GM18520 (cell line): ENCODE results near the gene CRMP1.

Source experiments
- ATAC-seq: cut with Tn5 transposase; IDR thresholded peaks from one replicate; pipeline ENCODE4 v1.9.1; 2021; ENCODE audit not compliant: unreplicated experiment

The CRMP1 gene

DNA sequence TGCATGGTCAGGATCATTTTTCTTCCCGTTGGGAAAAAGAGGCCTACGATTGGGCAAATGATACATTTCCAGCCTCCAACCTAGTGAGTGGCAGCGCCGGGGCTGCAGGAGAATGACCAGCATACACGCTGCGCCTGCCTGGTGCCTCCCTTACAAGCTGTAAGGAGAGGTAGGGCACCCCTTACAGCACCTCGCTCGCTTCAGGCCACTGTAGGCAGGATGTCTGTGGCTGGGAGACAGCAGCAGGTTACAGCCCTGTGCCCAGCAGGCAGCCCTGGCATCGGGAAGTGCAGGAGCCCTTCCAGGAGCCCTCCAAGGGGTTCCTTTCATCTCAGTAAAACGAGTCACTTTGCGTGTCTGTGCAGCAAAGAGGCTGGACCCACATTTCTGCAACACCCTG is 93.5 kb downstream of the CRMP1 start:
- no peak for ATAC-seq

DNA sequence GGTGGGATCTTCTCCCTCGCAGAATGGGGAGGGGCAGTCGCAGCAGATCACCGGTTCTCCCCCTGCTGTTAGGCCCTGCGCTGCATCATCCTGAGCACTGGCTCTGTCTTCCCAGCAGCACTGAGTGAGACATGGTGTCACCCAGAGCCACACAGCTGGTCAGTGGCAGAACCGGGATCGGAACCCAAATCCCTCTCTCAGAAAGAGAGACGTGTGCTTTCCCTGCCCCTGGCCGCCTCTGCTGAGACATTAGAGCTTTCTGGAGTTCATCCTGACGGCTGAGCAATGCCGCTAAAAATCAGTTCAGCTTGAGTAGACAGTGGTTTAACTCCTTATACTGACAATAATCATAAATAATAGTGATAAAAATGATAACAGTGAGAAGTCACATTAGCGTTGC is 93.9 kb downstream of the CRMP1 start:
- no peak for ATAC-seq

DNA sequence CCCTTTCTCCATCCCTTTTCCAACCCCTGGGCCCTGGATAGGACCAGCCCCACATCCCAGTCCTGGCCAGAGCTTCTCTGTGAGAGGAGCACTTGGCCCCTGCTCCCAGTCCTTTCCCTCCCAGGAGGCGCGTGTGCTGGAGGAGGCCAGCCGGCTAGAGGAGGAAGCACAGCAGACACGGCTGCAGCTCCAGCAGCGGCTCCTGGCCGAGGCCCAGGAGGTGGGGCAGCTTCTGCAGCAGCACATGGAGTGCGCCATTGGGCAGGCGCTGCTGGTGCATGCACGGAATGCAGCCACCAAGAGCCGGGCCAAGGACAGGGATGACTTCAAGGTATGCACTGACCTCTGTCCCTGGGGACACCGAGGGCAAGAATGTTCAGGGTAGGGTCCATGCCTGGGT is 94.4 kb downstream of the CRMP1 start:
- no peak for ATAC-seq

DNA sequence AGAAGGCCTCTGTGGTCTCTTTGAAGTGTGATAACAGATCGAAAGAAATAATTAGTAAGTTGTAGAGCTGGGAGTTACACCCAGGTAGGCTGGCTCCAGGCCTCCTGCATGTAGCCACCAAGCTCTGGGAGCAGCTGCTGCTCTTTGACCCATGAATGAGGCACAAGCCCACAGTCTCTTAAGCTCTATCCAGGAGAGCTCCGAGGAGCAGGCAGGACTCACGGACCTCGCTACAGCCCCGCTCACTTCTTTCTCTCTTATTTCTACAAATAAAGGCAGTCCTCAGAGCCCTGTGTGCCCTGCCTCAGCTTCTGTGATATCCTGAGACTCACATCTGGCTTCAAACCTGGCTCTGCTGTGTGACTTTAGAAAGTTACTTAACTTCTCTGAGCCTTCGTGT is 95.0 kb downstream of the CRMP1 start:
- no peak for ATAC-seq

DNA sequence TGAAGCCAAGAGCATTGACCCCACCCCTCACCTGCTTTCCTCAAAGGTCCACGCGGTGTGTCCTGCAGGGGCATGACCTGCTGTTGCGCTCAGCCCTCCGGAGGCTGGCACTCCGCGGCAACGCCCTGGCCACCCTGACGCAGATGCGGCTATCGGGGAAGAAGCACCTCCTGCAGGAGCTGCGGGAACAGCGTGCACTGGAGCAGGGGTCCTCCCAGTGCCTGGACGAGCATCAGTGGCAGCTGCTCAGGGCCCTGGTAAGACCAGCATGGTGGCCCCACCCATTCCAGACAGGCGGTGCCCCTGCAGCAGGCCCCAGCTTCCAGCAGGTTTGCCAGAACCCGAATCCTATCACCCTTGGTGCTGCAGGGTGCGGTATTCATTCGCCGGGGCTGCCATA is 95.9 kb downstream of the CRMP1 start:
- ATAC-seq = no peak

DNA sequence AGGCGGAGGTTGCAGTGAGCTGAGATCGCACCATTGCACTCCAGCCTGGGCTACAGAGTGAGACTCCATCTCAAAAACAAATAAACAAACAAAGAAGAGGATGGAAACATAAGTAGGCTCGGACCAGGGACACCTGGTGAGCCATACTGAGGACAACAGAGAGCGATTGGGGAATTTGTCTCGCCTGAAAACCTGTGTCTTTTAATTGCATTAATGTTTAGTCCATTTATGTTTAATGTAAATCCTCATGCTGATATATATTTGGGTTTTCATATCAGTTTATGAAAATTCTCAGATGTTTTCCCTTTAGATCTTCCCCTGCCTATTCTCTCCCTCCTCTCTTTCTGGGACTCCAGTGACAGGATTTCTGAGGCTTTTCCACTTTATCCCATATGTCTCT is 97.3 kb downstream of the CRMP1 start:
- no peak for ATAC-seq

DNA sequence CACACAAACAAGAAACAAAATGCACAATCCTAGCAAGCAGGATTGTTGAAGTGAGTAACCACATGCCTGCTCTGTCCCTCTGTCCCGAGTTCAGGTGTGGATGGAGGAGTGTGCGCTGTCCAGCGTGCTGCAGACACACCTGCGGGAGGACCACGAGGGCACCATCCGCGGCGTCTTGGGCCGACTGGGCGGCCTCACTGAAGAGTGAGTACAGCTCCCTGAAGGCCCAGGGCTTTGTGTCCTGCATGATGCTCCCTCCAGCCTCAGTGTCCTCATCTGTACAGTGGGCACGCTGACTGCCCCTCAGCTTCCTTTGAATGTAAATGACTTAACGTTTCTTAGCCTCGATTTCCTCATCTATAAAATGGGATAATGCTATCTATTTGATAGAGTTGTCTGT is 99.4 kb downstream of the CRMP1 start:
- ATAC-seq = no peak

DNA sequence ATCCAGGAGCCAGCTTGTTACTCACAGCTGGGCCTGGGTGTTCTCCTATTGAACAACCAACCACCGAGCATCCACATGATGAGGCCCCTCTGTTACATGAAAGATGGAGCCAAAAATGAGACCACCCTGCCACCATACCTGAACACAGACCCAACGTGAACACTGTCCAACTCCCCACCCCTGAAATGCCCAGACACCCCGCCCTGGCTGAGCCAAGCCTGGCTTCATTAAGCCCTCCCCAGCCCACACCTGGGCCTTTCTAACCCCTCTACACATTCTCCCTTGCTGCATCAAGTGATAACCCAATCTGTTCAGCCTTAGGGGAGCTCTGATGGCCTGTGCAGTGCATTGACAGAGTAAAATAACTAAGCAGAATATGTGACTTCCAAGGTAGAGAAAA is 101.2 kb downstream of the CRMP1 start:
- ATAC-seq = no peak

DNA sequence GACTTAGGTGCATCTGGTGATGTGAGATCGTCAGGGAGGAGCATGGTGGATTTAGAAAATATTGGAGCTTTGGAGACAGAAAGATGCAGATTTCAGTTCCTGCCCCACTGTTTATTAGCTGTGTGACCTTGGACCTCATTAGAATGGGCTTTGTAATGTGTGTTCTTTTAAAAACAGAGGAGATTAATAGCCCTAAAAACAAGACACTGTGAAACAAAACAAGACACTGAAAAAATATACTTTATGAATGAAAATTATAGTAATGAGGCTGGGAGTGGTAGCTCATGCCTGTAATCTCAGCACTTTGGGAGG is 102.4 kb downstream of the CRMP1 start:
- ATAC-seq = no peak

DNA sequence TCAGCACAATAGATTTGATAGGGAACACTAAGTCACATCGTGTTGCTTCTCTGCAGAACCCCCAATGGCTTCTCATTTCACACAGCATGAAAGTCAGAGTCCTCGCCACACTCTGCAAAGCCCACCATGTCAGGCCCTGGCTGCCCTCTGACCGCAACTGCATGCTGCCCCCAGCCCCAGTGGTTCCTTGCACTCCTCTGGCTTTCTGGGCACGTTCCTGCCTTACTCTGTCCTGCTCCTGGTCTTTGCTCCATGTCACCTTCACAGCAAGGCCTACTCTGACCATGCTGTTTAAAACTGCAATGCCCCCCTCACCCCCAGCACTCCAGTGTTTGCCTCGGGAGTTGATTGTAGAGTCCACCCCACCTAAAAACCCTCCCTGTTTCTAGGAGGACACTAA is 103.7 kb downstream of the CRMP1 start:
- no peak for ATAC-seq

DNA sequence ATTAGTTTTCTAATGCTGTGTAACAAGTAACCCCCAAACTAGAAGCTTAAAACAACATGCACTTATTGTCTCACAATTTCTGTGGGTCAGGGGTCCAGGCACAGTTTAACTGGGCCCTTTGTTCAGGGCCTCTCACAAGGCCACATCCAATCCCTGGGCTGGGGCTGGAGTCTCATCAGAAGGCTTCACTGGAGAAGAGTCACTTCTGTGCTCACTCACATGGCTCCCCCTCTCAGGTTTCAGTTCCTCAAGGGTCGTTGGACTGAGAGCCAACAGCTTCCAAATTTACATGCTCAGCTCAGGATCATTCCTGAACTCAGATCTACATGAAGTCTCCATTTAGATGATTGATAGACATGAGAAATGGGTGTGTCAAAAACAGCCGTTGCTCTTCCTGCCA is 104.7 kb downstream of the CRMP1 start:
- ATAC-seq = no peak

DNA sequence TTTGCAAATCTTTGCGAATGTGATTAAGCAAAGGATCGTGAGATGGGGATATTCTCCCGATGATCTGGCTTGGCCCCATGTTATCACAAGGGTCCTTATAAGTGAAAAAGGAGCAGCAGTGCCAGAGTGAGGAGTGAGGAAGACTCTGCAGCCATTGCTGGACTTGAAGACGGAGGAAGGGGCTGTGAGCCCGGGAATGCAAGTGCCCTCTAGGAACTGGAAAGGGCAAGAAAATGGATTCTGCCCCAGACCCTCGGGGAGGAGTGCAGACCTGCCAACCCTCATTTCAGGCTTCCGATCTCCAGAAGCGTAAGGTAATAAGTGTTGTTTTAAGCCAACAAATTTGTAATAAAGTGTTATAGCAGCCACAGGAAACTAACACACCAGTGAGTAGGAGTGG is 105.6 kb downstream of the CRMP1 start:
- ATAC-seq = no peak

DNA sequence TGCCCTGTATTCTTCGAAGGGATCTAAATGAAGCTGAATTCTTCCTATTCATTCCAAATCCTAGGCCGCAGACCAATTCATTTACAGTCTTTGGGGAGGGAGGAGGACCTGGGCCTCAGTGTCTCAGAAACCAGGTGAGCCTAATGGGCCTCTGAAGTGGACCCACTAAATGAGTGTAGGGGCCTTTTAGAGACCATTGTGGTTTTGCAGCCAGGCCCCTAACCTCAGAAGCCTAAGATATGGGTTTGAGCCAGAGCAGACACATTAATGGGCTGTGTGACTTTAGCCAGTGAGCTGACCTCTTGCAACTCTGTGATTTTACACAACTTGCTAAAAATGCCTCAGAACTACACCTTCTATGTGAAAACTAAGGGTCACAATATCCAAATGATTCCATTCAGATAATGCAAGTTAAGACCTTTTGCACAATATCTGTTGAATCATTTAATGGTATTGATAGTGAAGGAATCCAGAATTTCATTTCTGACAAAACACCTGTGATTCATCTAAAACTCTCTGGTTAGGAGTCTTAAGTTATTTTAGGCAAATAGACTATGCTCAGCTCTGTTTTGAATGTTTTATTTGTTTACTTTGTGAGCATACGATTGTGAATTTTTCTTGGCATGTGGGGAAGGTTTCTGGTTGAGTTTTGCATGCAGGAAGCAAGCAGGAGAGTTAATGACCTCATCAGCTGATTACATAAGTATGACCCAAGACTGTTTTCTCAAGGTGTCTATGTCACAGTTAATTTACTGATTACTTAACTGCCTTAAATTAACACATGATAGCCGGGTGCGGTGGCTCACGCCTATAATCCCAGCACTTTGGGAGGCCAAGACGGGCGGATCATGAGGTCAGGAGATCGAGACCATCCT is 106.8 kb downstream of the CRMP1 start:
- ATAC-seq = no peak

DNA sequence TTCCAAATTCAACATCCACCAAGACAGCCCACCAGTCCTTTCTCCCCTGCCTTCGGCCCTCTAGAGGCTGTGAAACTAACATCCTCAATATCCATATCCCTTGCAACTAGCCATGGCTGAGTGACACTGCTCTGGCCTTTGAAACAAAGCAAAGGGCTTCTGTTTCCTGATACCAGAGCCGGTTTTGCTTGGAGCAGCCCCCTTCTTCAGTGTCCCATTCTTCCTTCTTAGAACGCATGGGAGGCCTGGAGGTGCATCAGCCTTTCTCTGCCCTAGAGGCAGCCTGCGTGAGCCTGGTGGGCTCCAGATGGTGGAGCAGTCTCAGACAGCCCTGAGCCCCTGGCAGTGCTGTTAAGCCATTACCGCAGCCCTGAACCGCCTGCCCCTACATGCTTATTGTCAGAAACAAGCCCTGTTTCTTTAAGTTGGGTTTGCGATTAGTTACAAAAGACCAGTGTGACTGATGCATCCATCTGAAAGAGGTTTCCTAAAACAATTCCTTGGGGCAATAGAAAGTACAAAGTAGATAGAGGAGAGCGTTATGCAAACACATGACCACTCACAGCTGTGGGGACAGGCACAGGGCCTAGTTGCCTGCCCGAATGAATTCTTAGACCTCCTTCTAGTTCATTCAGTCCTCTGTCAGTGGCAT is 107.8 kb downstream of the CRMP1 start:
- ATAC-seq = no peak

DNA sequence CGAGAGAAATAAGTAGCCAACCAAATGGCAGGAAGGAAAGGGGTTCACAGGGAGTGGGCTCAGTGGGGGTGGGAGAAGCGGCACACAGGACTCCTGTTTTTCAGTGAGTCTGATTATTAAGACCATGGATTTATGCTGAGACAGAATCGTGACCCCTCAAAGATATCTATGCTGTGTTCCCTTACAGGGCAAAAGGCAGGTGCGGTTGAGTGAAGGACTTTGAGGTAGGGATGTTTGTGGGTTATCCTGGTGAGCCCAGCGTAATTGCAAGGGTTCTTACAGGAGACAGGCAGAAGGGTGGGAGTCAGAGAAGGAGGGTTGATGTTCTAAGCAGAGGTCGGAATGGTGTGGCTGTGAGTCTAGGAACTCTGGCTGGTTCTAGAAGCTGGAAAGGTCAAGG is 108.9 kb downstream of the CRMP1 start:
- ATAC-seq = no peak

DNA sequence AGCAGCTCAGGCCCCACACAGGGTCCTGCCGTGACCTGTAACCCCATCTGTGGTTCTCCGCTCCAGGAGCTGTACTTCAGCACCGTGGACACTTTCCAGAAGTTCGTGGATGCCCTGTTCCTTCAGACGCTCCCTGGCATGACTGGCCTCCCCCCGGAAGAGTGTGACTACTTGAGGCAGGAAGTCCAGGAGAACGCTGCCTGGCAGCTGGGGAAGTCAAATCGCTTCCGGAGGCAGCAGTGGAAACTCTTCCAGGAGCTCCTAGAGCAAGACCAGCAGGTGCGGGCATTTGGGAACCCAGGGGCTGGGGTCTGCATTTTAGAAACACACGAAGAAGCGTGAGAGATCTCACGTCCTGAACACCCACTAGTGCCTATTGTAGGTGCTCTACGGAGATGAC is 109.4 kb downstream of the CRMP1 start:
- no peak for ATAC-seq

DNA sequence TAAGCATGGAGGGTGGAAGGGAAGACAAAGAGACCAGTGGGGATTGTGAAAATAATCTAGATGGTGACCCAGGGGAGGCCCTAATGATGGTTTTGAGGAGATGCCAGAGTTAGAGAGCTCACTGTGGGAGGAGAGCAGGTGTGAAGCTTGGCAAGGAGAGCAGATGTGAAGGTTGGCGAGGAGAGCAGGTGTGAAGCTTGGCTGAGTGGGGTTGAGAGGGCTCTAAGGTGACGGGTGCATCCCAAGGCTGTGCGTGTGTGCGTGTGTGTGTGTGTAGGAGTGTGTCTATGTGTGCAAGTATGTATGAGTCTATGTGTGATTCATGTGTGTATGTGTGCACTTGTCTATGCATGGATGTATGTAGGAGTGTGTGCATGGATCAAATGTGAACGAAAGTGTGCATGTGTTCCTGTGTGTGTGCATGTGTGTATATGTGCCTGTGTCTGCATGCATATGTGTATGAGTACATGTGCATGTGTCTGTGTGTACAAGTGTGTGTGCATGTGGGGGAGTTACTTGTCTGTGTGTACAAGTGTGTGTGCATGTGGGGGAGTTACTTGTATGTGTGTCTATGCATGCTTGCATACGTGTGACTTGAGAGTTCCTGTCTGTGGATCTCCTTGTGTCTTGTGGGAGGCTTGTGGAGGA is 109.9 kb downstream of the CRMP1 start:
- ATAC-seq = no peak

DNA sequence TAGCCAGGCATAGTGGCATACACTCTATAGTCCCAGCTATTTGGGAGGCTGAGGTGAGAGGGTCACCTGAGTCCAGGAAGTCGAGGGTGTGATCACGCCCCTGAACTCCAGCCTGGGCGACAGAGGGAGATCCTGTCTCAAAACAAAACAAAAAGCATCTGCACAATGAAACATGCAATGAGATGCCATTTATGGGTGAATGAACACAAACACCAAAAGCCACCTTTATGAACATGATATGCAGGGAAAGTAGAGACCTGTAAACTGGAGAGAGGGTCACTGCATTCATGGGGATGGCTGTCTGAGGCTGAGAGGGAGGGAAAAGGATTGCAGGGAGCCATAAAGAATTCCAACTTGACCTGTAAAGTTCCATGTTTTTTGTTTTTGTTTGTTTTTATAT is 111.2 kb downstream of the CRMP1 start:
- ATAC-seq = no peak

DNA sequence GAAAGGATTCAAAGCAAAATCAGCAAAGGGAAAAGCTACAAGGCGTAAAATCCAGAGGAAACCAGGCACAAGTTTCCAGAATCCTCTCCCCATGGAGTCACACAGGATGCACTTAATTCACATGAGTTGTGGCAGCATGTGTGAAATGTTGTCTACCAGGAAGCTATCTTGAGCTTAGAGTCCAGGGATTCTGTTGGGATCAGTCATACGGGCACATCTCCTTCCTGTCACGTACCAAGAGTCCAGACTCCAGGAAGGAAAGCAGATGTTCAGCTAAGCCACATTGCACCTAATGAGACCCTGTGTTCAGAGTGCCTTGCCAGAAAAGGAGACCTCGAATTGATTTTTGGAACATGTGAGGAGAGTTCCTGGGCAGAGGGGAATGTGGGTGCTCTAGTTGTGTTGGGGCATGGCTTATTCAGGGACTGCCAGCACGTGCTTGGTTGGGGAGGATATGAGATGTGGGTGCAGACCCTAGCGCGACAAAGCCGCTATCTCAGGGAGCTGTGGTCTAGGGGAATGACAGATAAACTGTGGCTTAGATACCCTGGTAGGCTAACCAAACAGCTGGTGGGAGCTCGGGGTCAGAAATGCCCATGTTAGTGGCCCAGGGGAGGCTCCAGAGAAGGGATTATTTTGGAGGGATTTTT is 111.9 kb downstream of the CRMP1 start:
- ATAC-seq = no peak

DNA sequence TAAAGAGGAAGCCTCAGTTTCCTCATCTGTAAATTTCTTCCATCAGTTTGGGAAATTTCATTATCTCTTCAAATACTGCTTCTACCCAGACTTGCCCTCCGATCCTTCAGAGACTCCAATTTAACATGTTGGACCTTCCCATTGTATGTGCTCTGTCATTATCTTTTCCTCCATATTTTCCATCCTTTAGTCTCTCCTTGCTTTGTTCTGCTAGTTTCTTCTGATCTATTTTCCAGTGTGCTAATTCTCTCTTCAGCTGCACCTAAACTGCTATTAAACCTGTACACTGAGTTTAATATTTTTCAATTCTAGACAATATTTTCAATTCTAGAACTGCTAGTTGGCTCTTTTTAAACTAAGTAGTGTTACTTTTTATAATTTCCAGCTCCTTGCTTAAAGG is 116.4 kb downstream of the CRMP1 start:
- no peak for ATAC-seq

DNA sequence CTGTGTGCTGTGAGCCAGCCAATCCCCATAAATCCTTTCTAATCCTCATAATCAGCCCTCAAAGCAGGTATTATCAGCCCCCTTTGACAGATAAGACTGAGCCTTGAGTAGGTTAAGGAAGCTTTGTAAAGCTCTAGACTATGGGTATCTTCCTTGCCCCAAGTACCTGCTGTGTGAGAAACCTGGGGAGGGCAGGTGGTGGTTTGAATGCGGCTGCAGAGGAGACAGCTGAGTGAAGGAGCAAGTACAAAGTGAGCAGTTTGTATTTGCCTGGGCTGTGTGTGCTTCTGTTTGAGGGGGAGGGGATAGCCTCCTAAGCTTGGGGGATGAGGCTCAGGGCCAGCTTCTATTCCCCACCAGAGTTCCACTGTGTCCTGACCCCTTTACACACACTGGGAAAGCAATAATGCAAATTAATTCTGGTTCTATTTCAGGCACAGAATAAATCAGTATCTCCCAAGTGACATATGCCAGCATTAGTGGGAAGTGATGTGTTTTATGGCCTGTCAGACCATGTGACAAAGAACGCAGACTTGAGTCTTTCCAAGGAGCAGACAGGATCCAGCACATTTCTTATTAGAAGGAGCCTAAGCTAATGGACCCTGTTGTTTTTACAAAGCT is 118.4 kb downstream of the CRMP1 start:
- ATAC-seq = no peak

DNA sequence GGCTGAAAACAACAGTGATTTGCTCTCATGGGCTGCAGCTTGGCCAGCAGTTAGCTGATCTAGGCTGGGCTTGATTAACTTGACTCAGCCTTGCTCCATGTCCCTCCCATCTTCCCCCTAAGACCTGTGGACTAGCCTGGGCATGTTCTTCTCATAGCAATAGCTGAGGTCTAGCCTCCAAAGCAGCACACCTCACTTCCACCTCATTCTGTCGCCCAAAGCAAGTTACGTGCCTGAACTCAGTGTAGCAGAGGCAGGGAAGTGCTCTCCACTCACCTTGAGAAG is 119.7 kb downstream of the CRMP1 start:
- no peak for ATAC-seq
